ENCODE results near the gene IGLON5. TPM values are rescaled to one million over a fixed set of nuclear protein-coding genes. Genes with fewer than 3 reads are reported as not detected.

IGLON5 gene
- total RNA-seq, 1 experiment from 2014 or later, result not detected

GRCh38 chr19:51361239-51361638 is 49.8 kb downstream of the IGLON5 start:
- POLR2A ChIA-PET (ENCODE audit: unreplicated experiment), result no interaction called here
- H3K27ac ChIP-seq, result no peak overlapping the region

GRCh38 chr19:51364200-51365106 is 53.0 kb downstream of the IGLON5 start:
- ChIA-PET CTCF (interaction anchor here (0.6 kb wide), 1 partner anchor 329 kb away, joined by 3 read pairs; the partner anchor contains the start of gene KLK12), POLR2A (ENCODE audit: unreplicated experiment) (interaction anchor here (0.6 kb wide), 2 partner anchors 294 to 341 kb away, joined by 3 to 21 read pairs; no protein-coding TSS in a partner anchor)
- TF ChIP-seq CTCF (conservative IDR thresholded peaks at IDR 0.05) (no peak), EZH2 (IDR thresholded peaks at IDR 0.05; ENCODE audit: low read depth) (no peak)
- intact Hi-C loops (cut with micrococcal nuclease; ENCODE audit: unreplicated experiment), result loop anchor here (5.0 to 10.0 kb wide), 2 partner anchors 320 to 338 kb away; no protein-coding TSS in a partner anchor
- no peaks in the 10 kb centered on the region for H3K9me3 ChIP-seq (ENCODE audit: insufficient read depth, low read depth)
- H2AFZ ChIP-seq, result no peak overlapping the region
- peaks cover 42% of the 10 kb centered on the region for H3K79me2 ChIP-seq (ENCODE audit: low read depth)
- peaks cover 31% of the 10 kb centered on the region for H3F3A ChIP-seq (ENCODE audit: insufficient read depth, low read depth)
- no peak overlapping the region for H3K4me3 ChIP-seq
- no peaks in the 10 kb centered on the region for H3K36me3 ChIP-seq (ENCODE audit: low read depth)
- peaks cover 36% of the 10 kb centered on the region for H3K4me1 ChIP-seq (replicated peaks; ENCODE audit: insufficient read depth)
- peak; percentile 19 to 44 for DNase-seq
- H3K9me2 ChIP-seq (ENCODE audit: insufficient read depth), result no peaks in the 10 kb centered on the region
- H3K4me2 ChIP-seq, result peak overlapping the region; percentile 34
- H4K20me1 ChIP-seq (ENCODE audit: insufficient read depth), result peaks cover 7% of the 10 kb centered on the region; the same call in 1 of the 2 replicates
- H3K27me3 ChIP-seq (ENCODE audit: insufficient read depth, low read depth), result no peaks in the 10 kb centered on the region
- peak overlapping the region; percentile 22 for H3K27ac ChIP-seq
- BruUV-seq (replicated peaks), result no TSS peak

More at GRCh38 chr19:51361239-51361638, 49.8 kb downstream of the IGLON5 start:
- Histone ChIP-seq H3K4me2 (no peak overlapping the region), H3K9me2 (ENCODE audit: insufficient read depth) (no peaks in the 10 kb centered on the region), H4K20me1 (ENCODE audit: insufficient read depth) (peaks cover 14% of the 10 kb centered on the region; the same call in 1 of the 2 replicates), H3K27me3 (ENCODE audit: insufficient read depth, low read depth) (no peaks in the 10 kb centered on the region), H3K9me3 (ENCODE audit: insufficient read depth, low read depth) (no peaks in the 10 kb centered on the region), H3K36me3 (ENCODE audit: low read depth) (no peaks in the 10 kb centered on the region), H3F3A (ENCODE audit: insufficient read depth, low read depth) (peaks cover 30% of the 10 kb centered on the region; the same call in 1 of the 2 replicates), H3K79me2 (ENCODE audit: low read depth) (peaks cover 42% of the 10 kb centered on the region), H3K4me3 (no peak overlapping the region), H2AFZ (no peak overlapping the region), H3K4me1 (replicated peaks; ENCODE audit: insufficient read depth) (peaks cover 31% of the 10 kb centered on the region)
- intact Hi-C loops (cut with micrococcal nuclease; ENCODE audit: unreplicated experiment), result loop anchor here (10.0 kb wide), 1 partner anchor 324 kb away; no protein-coding TSS in a partner anchor
- DNase-seq, result no peak
- BruUV-seq (replicated peaks), result no TSS peak
- TF ChIP-seq EZH2 (IDR thresholded peaks at IDR 0.05; ENCODE audit: low read depth) (no peak), CTCF (conservative IDR thresholded peaks at IDR 0.05) (no peak)
- CTCF ChIA-PET, result interaction anchor here (0.6 kb wide), 1 partner anchor 297 kb away, joined by 3 read pairs; no protein-coding TSS in a partner anchor

GRCh38 chr19:51365211-51365964 is 53.9 kb downstream of the IGLON5 start:
- peaks cover 36% of the 10 kb centered on the region for H3K4me1 ChIP-seq (replicated peaks; ENCODE audit: insufficient read depth)
- no peaks in the 10 kb centered on the region for H3K9me2 ChIP-seq (ENCODE audit: insufficient read depth)
- H3K79me2 ChIP-seq (ENCODE audit: low read depth), result peaks cover 42% of the 10 kb centered on the region
- H3F3A ChIP-seq (ENCODE audit: insufficient read depth, low read depth), result peaks cover 31% of the 10 kb centered on the region
- TF ChIP-seq EZH2 (IDR thresholded peaks at IDR 0.05; ENCODE audit: low read depth), result no peak
- TF ChIP-seq CTCF (conservative IDR thresholded peaks at IDR 0.05), result no peak; the same call in 1 of the 2 replicates
- peak overlapping the region; percentile 88 for H2AFZ ChIP-seq
- peak overlapping the region; percentile 84 for H3K4me2 ChIP-seq
- H3K27ac ChIP-seq, result peak overlapping the region; percentile 17
- no peaks in the 10 kb centered on the region for H3K9me3 ChIP-seq (ENCODE audit: insufficient read depth, low read depth)
- H4K20me1 ChIP-seq (ENCODE audit: insufficient read depth), result peaks cover 7% of the 10 kb centered on the region; the same call in 1 of the 2 replicates
- POLR2A ChIA-PET (ENCODE audit: unreplicated experiment), result interaction anchor here (1.2 kb wide), 1 partner anchor 26 kb away, joined by 8 read pairs; no protein-coding TSS in a partner anchor
- H3K27me3 ChIP-seq (ENCODE audit: insufficient read depth, low read depth), result 0 out of 2 replicates have a peak, but pooled peaks cover 1% of the 10 kb centered on the region
- peak overlapping the region; percentile 92 for H3K4me3 ChIP-seq
- no TSS peak for BruUV-seq (replicated peaks)
- CTCF ChIA-PET, result no interaction called here
- intact Hi-C loops (cut with micrococcal nuclease; ENCODE audit: unreplicated experiment), result loop anchor here (5.0 to 10.0 kb wide), 2 partner anchors 319 to 337 kb away; no protein-coding TSS in a partner anchor
- DNase-seq, result peak; percentile 25 to 41
- H3K36me3 ChIP-seq (ENCODE audit: low read depth), result no peaks in the 10 kb centered on the region
